SK-N-SH (cell line): ENCODE results near the gene GPRC5C. TPM values are rescaled to one million over a fixed set of nuclear protein-coding genes. Genes with fewer than 3 reads are reported as not detected.

Experiments used
- CTCF ChIA-PET: fragments of 300-600, 350-600 bp; formaldehyde crosslinking; extraction: SDS; loops from one replicate; lab custom pipeline; 2021; lab: Yijun Ruan, JAX
- POLR2A ChIA-PET: fragments of 350-600 bp; sonication (Branson Sonifier 250); formaldehyde crosslinking; extraction: SDS; loops from one replicate; lab custom pipeline; 2020; ENCODE audit warnings: antibody characterized with exemption, inconsistent platforms; lab: Yijun Ruan, JAX
- DNase-seq: peaks from one replicate; pipeline ENCODE4 v3.0.0; 2012
- H2AFZ ChIP-seq: fragments of 200-600 bp; sonication (generic); 2 replicates; pipeline ENCODE4 v1.8.1; 2016; ENCODE audit warnings: antibody characterized with exemption, mild to moderate bottlenecking, low read depth
- H3F3A ChIP-seq: fragments of 200-600 bp; sonication (generic); replicated peaks from 2 replicates; pipeline ENCODE3; 2016; ENCODE audit warnings: antibody characterized with exemption, mild to moderate bottlenecking; ENCODE audit not compliant: insufficient read depth
- H3K27ac ChIP-seq, 2 experiments: fragments of 200-500 bp in 1 of 2; fragments of 200-600 bp in 1 of 2; sonication (Bioruptor generic) in 1 of 2; sonication (generic), shearing (Covaris generic) in 1 of 2; 2 replicates each; pipeline versions ENCODE4 v1.5.1 to v1.6.1; 2014 to 2016; ENCODE audit warnings: low read depth in 2 of 2, inconsistent platforms in 1 of 2, low read length in 1 of 2, mild to moderate bottlenecking in 1 of 2, mixed read lengths in 1 of 2
- H3K27me3 ChIP-seq: fragments of 200-600 bp; sonication (generic), shearing (Covaris generic); 2 replicates; pipeline ENCODE4 v1.6.1; 2016; ENCODE audit warnings: mixed run types; ENCODE audit not compliant: insufficient read depth
- H3K36me3 ChIP-seq, 2 experiments: fragments of 200-500 bp in 1 of 2; fragments of 200-600 bp in 1 of 2; sonication (Bioruptor generic) in 1 of 2; sonication (generic) in 1 of 2; replicated peaks in 1 of 2; 2 replicates each; pipeline versions ENCODE3 to v1.5.1; 2014 to 2016; ENCODE audit warnings: low read length in 1 of 2, mild to moderate bottlenecking in 1 of 2; ENCODE audit not compliant: insufficient read depth in 2 of 2, control insufficient read depth in 1 of 2
- H3K4me1 ChIP-seq, 2 experiments: fragments of 200-500 bp in 1 of 2; fragments of 200-600 bp in 1 of 2; sonication (Bioruptor generic) in 1 of 2; sonication (generic), shearing (Covaris generic) in 1 of 2; 2 replicates each; pipeline versions ENCODE4 v1.5.1 to v1.6.1; 2014 to 2016; ENCODE audit warnings: low read depth in 1 of 2, low read length in 1 of 2, mixed run types in 1 of 2; ENCODE audit not compliant: insufficient read depth in 2 of 2, control insufficient read depth in 1 of 2
- H3K4me2 ChIP-seq: fragments of 200-600 bp; sonication (generic), shearing (Covaris generic); 2 replicates; pipeline ENCODE4 v1.6.1; 2017; ENCODE audit warnings: mixed run types
- H3K4me3 ChIP-seq, 2 experiments: fragments of 200-500 bp in 1 of 2; fragments of 200-600 bp in 1 of 2; sonication (Bioruptor generic) in 1 of 2; sonication (generic), shearing (Covaris generic) in 1 of 2; 2 replicates each; pipeline versions ENCODE4 v1.5.1 to v1.8.1; 2014 to 2016; ENCODE audit warnings: low read depth in 2 of 2, inconsistent platforms in 1 of 2, low read length in 1 of 2, mild to moderate bottlenecking in 1 of 2, mixed read lengths in 1 of 2, moderate library complexity in 1 of 2
- H3K79me2 ChIP-seq: fragments of 200-600 bp; sonication (generic); 2 replicates; pipeline ENCODE4 v1.8.1; 2017; ENCODE audit warnings: mild to moderate bottlenecking; ENCODE audit not compliant: insufficient read depth
- H3K9ac ChIP-seq: fragments of 200-600 bp; sonication (generic); 2 replicates; pipeline ENCODE4 v1.6.1; 2017; ENCODE audit warnings: mixed run types
- H3K9me2 ChIP-seq: fragments of 200-600 bp; sonication (generic); 2 replicates; pipeline ENCODE4 v1.6.1; 2017; ENCODE audit warnings: mixed run types
- H3K9me3 ChIP-seq: fragments of 200-600 bp; sonication (generic); 2 replicates; pipeline ENCODE4 v1.6.1; 2017; ENCODE audit warnings: mixed run types, mild to moderate bottlenecking, moderate library complexity
- H4K20me1 ChIP-seq: fragments of 200-600 bp; sonication (generic); 2 replicates; pipeline ENCODE4 v1.6.1; 2017; ENCODE audit warnings: mild to moderate bottlenecking, mixed run types; ENCODE audit not compliant: insufficient read depth
- FOSL2 ChIP-seq: IDR thresholded peaks from 2 replicates; pipeline ENCODE4 v1.4.0; 2012; ENCODE audit warnings: low read depth, mild to moderate bottlenecking, moderate library complexity, borderline replicate concordance
- FOXJ3 ChIP-seq: sonication (generic); formaldehyde crosslinking; IDR thresholded peaks from 2 replicates; pipeline ENCODE4 v1.5.1; 2020; ENCODE audit warnings: mild to moderate bottlenecking, missing genetic modification reagents
- GABPA ChIP-seq: IDR thresholded peaks from 2 replicates; pipeline ENCODE4 v1.4.0; 2012; ENCODE audit warnings: low read depth, mild to moderate bottlenecking
- GATA2 ChIP-seq: sonication (generic); formaldehyde crosslinking; IDR thresholded peaks from 2 replicates; pipeline ENCODE4 v1.5.0; 2020; ENCODE audit warnings: mild to moderate bottlenecking, missing genetic modification reagents
- MAX ChIP-seq: IDR thresholded peaks from 2 replicates; pipeline ENCODE4 v1.4.0; 2012; ENCODE audit warnings: low read depth
- MEF2A ChIP-seq: IDR thresholded peaks from 2 replicates; pipeline ENCODE4 v1.4.0; 2012; ENCODE audit warnings: low read depth, borderline replicate concordance
- PBX3 ChIP-seq: IDR thresholded peaks from 2 replicates; pipeline ENCODE4; 2012
- RAD21 ChIP-seq: IDR thresholded peaks from 2 replicates; pipeline ENCODE4 v1.6.1; 2012; ENCODE audit warnings: mild to moderate bottlenecking, low read length
- SIN3A ChIP-seq: IDR thresholded peaks from 2 replicates; pipeline ENCODE4 v1.6.1; 2012; ENCODE audit warnings: low read depth, mild to moderate bottlenecking, low read length, moderate library complexity, borderline replicate concordance
- SMC3 ChIP-seq: IDR thresholded peaks from 2 replicates; pipeline ENCODE4 v1.6.1; 2012; ENCODE audit warnings: low read depth, low read length, improper control_type of control experiment
- YY1 ChIP-seq: IDR thresholded peaks from 2 replicates; pipeline ENCODE4 v1.4.0; 2012; ENCODE audit warnings: low read depth, mild to moderate bottlenecking
- WGBS: methylation state at CpG from one replicate; pipeline ENCODE4 v1.1.6; 2017; ENCODE audit warnings: low lambda C conversion rate; 5-methylcytosine and 5-hydroxymethylcytosine counted together
- polyA plus RNA-seq, 3 experiments: library from polyadenylated mRNA; depleted of rRNA; stranded (reverse); fragments of >200 nt; gene quantifications; 2 replicates each; pipeline ENCODE4 v1.2.3, GENCODE V29; 2012
- TF ChIP-seq, protein P1 (sequence below): fragments of 150-350 bp; IDR thresholded peaks from 2 replicates; pipeline ENCODE4 v1.6.1; 2016; ENCODE audit warnings: mild to moderate bottlenecking, low read depth, low read length
- TF ChIP-seq, protein P2 (sequence below): IDR thresholded peaks from 2 replicates; pipeline ENCODE4 v1.4.0; 2012; ENCODE audit warnings: low read depth, borderline replicate concordance

Gene GPRC5C
- polyA plus RNA-seq, 1 of the 3 experiments (the other 2 are of a cell fraction): not detected

DNA sequence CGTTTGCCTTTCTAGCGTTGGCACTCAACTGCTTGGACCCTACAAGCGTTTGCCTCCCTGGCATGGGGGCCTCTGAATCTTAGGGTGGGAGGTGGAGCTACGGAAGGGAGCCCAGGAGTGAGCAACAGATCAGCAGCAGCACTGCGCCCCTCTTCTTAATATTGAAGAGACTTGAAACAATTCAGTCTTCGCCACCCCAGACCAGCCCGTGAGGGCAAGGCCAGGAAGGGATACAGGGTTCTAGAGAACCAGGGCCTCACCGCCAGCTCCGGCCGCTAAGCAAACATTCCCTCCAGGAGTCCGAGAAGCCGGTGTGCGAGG lies 1.5 kb upstream of the GPRC5C start:
- 57% methylated on average over 13 of the region's 13 CpGs for WGBS
- H3K4me1 ChIP-seq: peaks cover 0 to 11% of the 10 kb centered on the region in 2 experiments; a peak in 1 of 4 replicates
- no peaks in the 10 kb centered on the region for H3K27me3 ChIP-seq
- TF ChIP-seq GATA2 (CRISPR knock-in tag) (no peak), PBX3 (no peak), MEF2A (no peak), FOSL2 (no peak), FOXJ3 (CRISPR knock-in tag) (no peak), GABPA (no peak), MAX (no peak)
- TF ChIP-seq, protein P1, sequence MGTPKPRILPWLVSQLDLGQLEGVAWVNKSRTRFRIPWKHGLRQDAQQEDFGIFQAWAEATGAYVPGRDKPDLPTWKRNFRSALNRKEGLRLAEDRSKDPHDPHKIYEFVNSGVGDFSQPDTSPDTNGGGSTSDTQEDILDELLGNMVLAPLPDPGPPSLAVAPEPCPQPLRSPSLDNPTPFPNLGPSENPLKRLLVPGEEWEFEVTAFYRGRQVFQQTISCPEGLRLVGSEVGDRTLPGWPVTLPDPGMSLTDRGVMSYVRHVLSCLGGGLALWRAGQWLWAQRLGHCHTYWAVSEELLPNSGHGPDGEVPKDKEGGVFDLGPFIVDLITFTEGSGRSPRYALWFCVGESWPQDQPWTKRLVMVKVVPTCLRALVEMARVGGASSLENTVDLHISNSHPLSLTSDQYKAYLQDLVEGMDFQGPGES: no peak
- ChIA-PET CTCF (interaction anchor here (0.6 to 1.8 kb wide), 12 partner anchors 11 to 80 kb away, joined by 3 to 9 read pairs (median 3); partner anchors contain the start of gene BTBD17), POLR2A (no interaction called here)
- H3K4me2 ChIP-seq: no peak overlapping the region
- H2AFZ ChIP-seq: no peak overlapping the region
- H3K9me3 ChIP-seq: no peaks in the 10 kb centered on the region
- no peak overlapping the region for H3K9ac ChIP-seq
- no peak overlapping the region for H3K4me3 ChIP-seq
- H3K36me3 ChIP-seq: no peaks in the 10 kb centered on the region
- no peak overlapping the region for H3K27ac ChIP-seq
- H3K9me2 ChIP-seq: no peaks in the 10 kb centered on the region
- no peaks in the 10 kb centered on the region for H4K20me1 ChIP-seq
- no peak for DNase-seq
- no peaks in the 10 kb centered on the region for H3F3A ChIP-seq
- no peaks in the 10 kb centered on the region for H3K79me2 ChIP-seq

GRCh38 chr17:74430706-74431567 lies 951 bp upstream of the GPRC5C start:
- no peak overlapping the region for H3K4me2 ChIP-seq
- H3F3A ChIP-seq: no peaks in the 10 kb centered on the region
- no peaks in the 10 kb centered on the region for H3K9me2 ChIP-seq
- H3K79me2 ChIP-seq: no peaks in the 10 kb centered on the region
- no peak overlapping the region for H3K9ac ChIP-seq
- peak; percentile 72 for DNase-seq
- CTCF ChIA-PET: interaction anchor here (0.6 to 1.8 kb wide), 11 partner anchors 11 to 80 kb away, joined by 3 to 8 read pairs (median 3); partner anchors contain the start of gene BTBD17
- no peaks in the 10 kb centered on the region for H3K27me3 ChIP-seq
- H3K9me3 ChIP-seq: no peaks in the 10 kb centered on the region
- TF ChIP-seq YY1 (no peak), SIN3A (no peak), SMC3 (no peak), RAD21 (no peak)
- TF ChIP-seq, protein P2, sequence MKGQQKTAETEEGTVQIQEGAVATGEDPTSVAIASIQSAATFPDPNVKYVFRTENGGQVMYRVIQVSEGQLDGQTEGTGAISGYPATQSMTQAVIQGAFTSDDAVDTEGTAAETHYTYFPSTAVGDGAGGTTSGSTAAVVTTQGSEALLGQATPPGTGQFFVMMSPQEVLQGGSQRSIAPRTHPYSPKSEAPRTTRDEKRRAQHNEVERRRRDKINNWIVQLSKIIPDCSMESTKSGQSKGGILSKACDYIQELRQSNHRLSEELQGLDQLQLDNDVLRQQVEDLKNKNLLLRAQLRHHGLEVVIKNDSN: no peak
- no peak overlapping the region for H3K27ac ChIP-seq
- no peaks in the 10 kb centered on the region for H3K36me3 ChIP-seq
- 6% methylated on average over 42 of the region's 67 CpGs for WGBS
- no peaks in the 10 kb centered on the region for H4K20me1 ChIP-seq
- peak overlapping the region in 1 of 2 experiments; percentile 39; a peak in 1 of 4 replicates for H3K4me3 ChIP-seq
- POLR2A ChIA-PET: no interaction called here
- peaks cover 0 to 11% of the 10 kb centered on the region in 2 experiments; a peak in 1 of 4 replicates for H3K4me1 ChIP-seq
- H2AFZ ChIP-seq: no peak overlapping the region
